ENCODE data around the gene MYBPC1.
"Not testable (repeated sequence)": the region's sequence is repeated elsewhere in the genome, so short reads cannot be mapped to it uniquely, and the experiment has no call there.

Gene MYBPC1

GRCh38 chr12:101653503-101653902 lies 58.7 kb downstream of the MYBPC1 start:
- no peak for DNase-seq (ENCODE audit: low read depth)

- no peak for DNase-seq (ENCODE audit: low read depth)
These were observed 59.7 kb downstream of the MYBPC1 start for GRCh38 chr12:101654442-101654841.

GRCh38 chr12:101655393-101655792 lies 60.6 kb downstream of the MYBPC1 start:
- DNase-seq (ENCODE audit: low read depth), result no peak

GRCh38 chr12:101660662-101661061 lies 65.9 kb downstream of the MYBPC1 start:
- not testable (repeated sequence) for DNase-seq (ENCODE audit: low read depth)

GRCh38 chr12:101663298-101663697 lies 68.5 kb downstream of the MYBPC1 start:
- no peak for DNase-seq (ENCODE audit: low read depth)

- no peak for DNase-seq (ENCODE audit: low read depth)
These were observed 70.2 kb downstream of the MYBPC1 start for GRCh38 chr12:101664992-101665391.

GRCh38 chr12:101666052-101666728 lies 71.4 kb downstream of the MYBPC1 start:
- DNase-seq (ENCODE audit: low read depth), result no peak

- DNase-seq (ENCODE audit: low read depth), result no peak
These were observed 72.8 kb downstream of the MYBPC1 start for GRCh38 chr12:101667591-101667990.

GRCh38 chr12:101670007-101670671 lies 75.4 kb downstream of the MYBPC1 start:
- DNase-seq (ENCODE audit: low read depth), result no peak

- no peak for DNase-seq (ENCODE audit: low read depth)
These were observed 76.5 kb downstream of the MYBPC1 start for GRCh38 chr12:101671157-101671791.

- DNase-seq (ENCODE audit: low read depth), result no peak
These were observed 77.1 kb downstream of the MYBPC1 start for GRCh38 chr12:101671833-101672232.

GRCh38 chr12:101675555-101675954 lies 80.8 kb downstream of the MYBPC1 start:
- DNase-seq (ENCODE audit: low read depth), result no peak

GRCh38 chr12:101676497-101676896 lies 81.7 kb downstream of the MYBPC1 start:
- not testable (repeated sequence) for DNase-seq (ENCODE audit: low read depth)

GRCh38 chr12:101678081-101678480 lies 83.3 kb downstream of the MYBPC1 start:
- no peak for DNase-seq (ENCODE audit: low read depth)

- no peak for DNase-seq (ENCODE audit: low read depth)
These were observed 85.5 kb downstream of the MYBPC1 start for GRCh38 chr12:101680240-101680639.

- DNase-seq (ENCODE audit: low read depth), result no peak
These were observed 85.9 kb downstream of the MYBPC1 start for GRCh38 chr12:101680647-101681046.

- DNase-seq (ENCODE audit: low read depth), result not testable (repeated sequence)
These were observed 86.9 kb downstream of the MYBPC1 start for GRCh38 chr12:101681627-101682026.

- DNase-seq (ENCODE audit: low read depth), result no peak
These were observed 90.3 kb downstream of the MYBPC1 start for GRCh38 chr12:101685092-101685491.

- no peak for DNase-seq (ENCODE audit: low read depth)
These were observed 91.4 kb downstream of the MYBPC1 start for GRCh38 chr12:101686176-101686575.

- no peak for DNase-seq (ENCODE audit: low read depth)
These were observed 95.8 kb downstream of the MYBPC1 start for GRCh38 chr12:101690544-101691098.

GRCh38 chr12:101691503-101692096 lies 96.8 kb downstream of the MYBPC1 start:
- no peak for DNase-seq (ENCODE audit: low read depth)

GRCh38 chr12:101694297-101694848 lies 99.6 kb downstream of the MYBPC1 start:
- DNase-seq (ENCODE audit: low read depth), result no peak
